GM21515 (cell line): ENCODE data around the gene PLSCR3.

ENCODE experiments used
- ATAC-seq: cut with Tn5 transposase; IDR thresholded peaks from one replicate; pipeline ENCODE4 v1.9.1; 2021; ENCODE audit not compliant: unreplicated experiment

The PLSCR3 gene

DNA sequence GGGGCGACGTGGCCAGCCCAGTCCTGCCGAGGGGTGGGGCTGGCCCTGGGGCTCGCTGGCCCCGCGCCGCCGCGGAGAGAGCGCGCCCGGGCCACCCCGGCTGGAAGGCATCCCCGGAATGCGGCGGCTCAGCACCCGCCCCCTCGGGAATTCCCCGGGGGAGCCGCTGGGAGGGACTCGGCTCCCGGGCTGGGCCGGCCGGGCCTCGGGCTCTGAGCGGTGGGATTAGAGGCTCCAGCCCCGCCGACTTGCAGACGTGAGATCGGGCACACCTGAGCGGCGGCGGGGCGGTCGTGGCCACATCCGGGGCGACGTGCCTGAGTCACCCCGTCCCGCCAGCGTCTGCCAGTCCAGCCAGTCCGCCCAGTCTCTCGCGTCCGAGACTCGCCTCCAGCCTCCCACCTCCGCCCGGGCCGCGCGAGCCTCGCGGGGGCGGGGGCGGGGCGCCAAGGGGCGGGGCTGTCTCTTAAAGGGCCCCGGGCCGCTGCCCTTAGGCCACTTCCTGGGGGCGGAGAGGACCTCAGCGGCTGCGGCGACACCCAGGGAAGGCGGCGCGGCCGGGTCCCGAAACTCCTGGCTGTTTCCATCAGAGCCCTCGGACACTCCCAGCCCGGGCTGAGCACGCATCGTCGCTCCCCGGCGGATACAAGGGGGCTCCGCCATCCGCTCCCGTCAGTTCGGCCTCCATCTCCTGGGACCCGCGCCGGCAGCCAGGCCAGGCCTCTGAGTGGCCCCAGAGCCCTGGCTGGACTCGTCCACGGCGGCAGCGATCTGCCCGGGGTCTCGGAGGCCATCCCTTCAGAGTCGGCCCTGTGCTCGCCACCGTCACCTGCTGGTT lies 42.4 kb downstream of the PLSCR3 start, which contains the start of gene KCTD11:
Gene KCTD11 (plus strand): TSS at position 498 of the 838 bp plus-strand sequence.
- ATAC-seq = peak; percentile 51

DNA sequence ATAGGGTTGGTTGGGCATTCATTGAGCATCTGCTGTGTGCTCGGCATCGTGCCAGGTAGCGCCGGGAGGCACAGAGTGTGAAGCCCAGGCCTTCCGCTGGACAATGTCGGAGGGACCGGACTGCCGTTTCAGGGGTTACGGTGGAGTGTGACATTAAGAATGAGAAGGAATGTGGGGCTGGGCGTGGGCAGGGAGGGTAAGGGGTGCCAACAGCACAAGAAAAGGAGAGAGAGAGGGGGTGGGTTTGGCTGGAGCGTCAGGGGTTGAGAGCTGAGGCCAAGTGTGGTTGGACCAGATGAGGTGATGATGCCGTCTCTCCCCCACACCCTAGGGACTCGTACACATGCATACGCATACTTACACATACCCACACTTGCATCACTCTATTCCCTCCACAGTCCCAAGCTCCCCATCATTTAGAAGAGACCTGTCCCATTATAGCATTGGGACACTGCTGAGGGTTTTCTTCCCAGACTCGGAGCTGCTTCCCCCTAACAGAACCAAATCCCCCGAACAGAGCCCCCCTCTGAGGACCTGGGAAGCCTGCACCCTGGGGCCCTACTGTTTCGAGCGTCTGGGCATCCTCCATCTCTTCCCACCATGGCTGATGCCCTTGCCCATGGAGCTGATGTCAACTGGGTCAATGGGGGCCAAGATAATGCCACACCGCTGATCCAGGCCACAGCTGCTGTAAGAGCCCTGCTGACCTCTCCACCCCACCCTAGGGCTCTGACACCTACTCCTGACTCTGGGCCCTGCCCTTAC lies 45.7 kb downstream of the PLSCR3 start:
- ATAC-seq = no peak

DNA sequence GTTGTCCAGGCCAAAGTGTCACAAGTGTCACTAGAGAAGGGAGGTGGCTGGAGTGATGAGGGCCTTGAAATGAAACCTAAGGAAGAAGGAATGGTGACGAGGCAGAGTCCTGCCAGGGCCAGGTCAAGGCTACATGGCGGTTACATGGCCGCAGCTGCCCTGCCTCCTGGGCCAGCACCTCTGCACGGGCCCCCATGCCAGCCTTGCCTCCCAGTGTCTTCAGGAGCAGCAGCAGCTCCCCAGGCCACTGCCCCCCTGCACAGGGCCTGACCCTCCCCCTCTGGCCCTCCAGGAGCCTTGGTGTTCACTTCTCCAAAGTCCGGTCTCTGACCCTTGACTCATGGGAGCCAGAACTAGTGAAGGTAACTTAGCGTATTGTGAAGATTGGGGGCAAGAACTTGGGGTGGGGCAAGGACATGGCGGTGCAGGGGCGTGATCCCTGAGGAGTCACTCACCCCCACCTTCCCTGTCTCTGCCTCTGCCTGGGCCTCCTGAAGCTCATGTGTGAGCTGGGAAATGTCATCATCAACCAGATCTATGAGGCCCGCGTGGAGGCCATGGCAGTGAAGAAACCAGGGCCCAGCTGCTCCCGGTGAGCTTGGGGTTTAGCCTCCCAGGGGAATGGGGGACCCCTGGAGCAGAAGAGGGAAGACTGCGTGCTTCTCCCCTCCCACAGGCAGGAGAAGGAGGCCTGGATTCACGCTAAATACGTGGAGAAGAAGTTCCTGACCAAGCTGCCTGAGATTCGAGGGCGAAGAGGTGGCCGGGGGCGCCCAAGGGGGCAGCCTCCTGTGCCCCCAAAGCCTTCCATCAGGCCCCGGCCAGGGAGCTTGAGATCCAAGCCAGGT lies 46.5 kb downstream of the PLSCR3 start:
- no peak for ATAC-seq

DNA sequence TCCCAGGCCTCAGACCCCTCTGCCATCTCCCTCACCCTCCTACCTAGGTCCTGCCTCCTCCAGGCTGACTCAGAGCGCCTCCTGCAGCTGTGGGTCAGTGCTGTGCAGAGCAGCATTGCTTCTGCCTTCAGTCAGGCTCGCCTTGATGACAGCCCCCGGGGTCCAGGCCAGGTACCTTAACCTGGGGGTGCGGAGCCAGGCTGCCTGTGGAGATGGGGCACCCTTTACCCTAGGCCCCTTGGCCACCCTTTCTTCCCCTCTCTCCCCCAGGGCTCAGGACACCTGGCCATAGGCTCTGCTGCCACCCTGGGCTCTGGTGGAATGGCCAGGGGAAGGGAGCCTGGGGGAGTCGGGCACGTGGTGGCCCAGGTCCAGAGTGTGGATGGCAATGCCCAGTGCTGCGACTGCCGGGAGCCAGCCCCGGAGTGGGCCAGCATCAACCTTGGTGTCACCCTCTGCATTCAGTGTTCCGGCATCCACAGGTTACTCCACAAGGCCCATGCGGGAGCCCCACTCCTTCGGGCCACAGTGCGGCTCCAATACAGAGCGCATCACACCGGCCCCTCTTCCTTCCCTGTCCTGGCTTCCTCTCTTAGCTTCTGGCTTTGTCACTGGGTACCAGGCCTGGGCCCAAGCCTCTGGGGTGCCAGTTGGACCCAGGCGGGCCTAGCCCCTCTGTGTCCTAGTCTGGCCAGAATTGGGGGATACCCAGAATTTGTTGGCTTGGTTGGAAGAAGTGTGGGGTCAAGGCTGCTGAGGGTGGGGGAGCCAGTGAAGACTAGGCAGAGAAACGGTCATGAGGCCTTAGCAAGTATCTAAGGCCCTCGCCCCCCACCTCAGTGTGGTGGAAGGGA lies 47.3 kb downstream of the PLSCR3 start:
- no peak for ATAC-seq

DNA sequence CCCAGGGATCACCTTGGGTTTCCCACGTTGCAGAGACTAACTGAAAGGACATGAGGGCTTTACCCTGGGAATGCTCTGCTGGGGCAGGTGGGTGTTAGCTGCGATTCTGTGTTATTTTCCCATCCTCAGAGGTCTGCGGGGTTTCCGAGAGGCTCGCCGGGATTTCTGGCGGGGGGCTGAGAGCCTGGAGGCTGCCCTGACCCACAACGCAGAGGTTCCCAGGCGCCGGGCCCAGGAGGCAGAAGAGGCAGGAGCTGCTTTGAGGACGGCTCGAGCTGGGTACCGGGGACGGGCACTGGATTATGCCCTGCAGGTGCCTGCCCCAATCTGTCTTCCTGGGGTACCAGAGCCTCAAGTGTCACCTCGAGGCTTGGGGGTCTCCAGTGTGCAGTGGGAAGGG lies 51.1 kb downstream of the PLSCR3 start:
- no peak for ATAC-seq

DNA sequence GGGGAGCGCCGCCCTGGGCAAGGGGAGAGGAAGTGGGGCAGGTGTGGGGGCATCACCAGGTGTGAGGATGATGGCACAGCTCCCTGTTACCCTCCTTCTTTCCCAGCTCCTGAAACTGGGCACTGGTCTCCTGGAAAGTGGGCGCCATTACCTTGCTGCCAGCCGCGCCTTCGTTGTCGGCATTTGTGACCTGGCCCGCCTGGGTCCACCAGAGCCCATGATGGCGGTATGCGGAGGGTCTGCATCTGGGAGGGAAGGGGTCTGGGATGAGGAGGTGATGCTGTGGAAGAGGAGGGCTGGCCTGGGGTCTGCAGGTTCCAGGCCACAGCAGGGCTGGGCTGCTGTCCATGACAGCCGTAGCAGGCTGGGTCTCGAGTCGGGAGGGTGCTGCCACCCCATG lies 52.5 kb downstream of the PLSCR3 start:
- no peak for ATAC-seq

DNA sequence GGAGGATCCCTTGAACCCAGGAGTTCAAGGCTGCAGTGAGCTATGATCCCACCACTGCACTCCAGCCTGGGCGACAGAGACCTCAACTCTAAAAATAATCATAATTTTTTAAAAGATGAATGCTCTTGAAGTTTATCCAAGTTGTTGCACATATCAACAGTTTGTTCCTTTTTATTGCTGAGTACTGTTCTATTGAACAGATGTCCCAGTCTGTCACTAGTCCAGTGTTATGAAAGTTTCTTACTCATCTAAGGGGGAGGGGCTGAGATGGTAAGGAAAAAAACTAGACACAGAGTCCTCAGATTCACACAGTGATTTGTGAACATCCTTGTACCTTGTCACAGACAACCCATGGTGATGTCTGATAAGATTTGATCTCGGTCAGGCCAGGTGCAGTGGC lies 54.1 kb downstream of the PLSCR3 start:
- no peak for ATAC-seq
